OCI-LY7 (cell line): ENCODE measurements around the gene REC8. TPM values are rescaled to one million over a fixed set of nuclear protein-coding genes. Genes with fewer than 3 reads are reported as not detected.

Source experiments
- BruUV-seq: library from RNA; stranded (reverse); fragments of 400-500 nt; replicated peaks from 2 replicates; lab custom pipeline; 2021; lab: Mats Ljungman, UMichigan
- CTCF ChIA-PET: fragments of 300-600 bp; sonication (Branson Sonifier 250); formaldehyde crosslinking; loops from one replicate; lab custom pipeline; 2022; ENCODE audit warnings: antibody characterized with exemption; ENCODE audit not compliant: unreplicated experiment; lab: Charles Lee
- POLR2A ChIA-PET: fragments of 300-600 bp; sonication (Branson Sonifier 250); formaldehyde crosslinking; loops from one replicate; lab custom pipeline; 2022; ENCODE audit warnings: antibody characterized with exemption; lab: Charles Lee
- DNase-seq: peaks from one replicate; pipeline ENCODE4 v3.0.0-alpha.2; 2015; ENCODE audit warnings: low spot score
- H2AFZ ChIP-seq: fragments of 200-600 bp; sonication (generic), shearing (Covaris generic); 2 replicates; pipeline ENCODE4 v1.6.1; 2014; ENCODE audit warnings: mild to moderate bottlenecking, antibody characterized with exemption, low read length, moderate library complexity
- H3K27ac ChIP-seq: fragments of 200-600 bp; sonication (generic); 2 replicates; pipeline ENCODE4 v1.5.1; 2014; ENCODE audit warnings: mixed run types, low read depth, mild to moderate bottlenecking, moderate library complexity, low read length, inconsistent platforms; ENCODE audit not compliant: poor library complexity, severe bottlenecking
- H3K36me3 ChIP-seq: fragments of 200-600 bp; sonication (generic); 2 replicates; pipeline ENCODE4 v1.6.1; 2014; ENCODE audit warnings: mild to moderate bottlenecking, antibody characterized with exemption, low read length, moderate library complexity, mixed read lengths; ENCODE audit not compliant: insufficient read depth
- H3K4me1 ChIP-seq: fragments of 200-600 bp; sonication (generic); 2 replicates; pipeline ENCODE4 v1.5.1; 2014; ENCODE audit warnings: mild to moderate bottlenecking, low read length; ENCODE audit not compliant: insufficient read depth, poor library complexity, severe bottlenecking
- H3K4me2 ChIP-seq: fragments of 200-600 bp; sonication (generic); 2 replicates; pipeline ENCODE4 v1.6.1; 2014; ENCODE audit warnings: mild to moderate bottlenecking, low read length
- H3K4me3 ChIP-seq: fragments of 200-600 bp; sonication (generic); 2 replicates; pipeline ENCODE4 v1.5.1; 2014; ENCODE audit warnings: mild to moderate bottlenecking, low read depth, low read length; ENCODE audit not compliant: poor library complexity, severe bottlenecking
- H3K79me2 ChIP-seq: fragments of 200-600 bp; sonication (generic); 2 replicates; pipeline ENCODE4 v1.6.1; 2016; ENCODE audit warnings: low read depth, mild to moderate bottlenecking, low read length, moderate library complexity, mixed read lengths; ENCODE audit not compliant: insufficient read depth
- H3K9me2 ChIP-seq: fragments of 200-600 bp; sonication (generic); 2 replicates; pipeline ENCODE4 v1.6.1; 2016; ENCODE audit warnings: mild to moderate bottlenecking, low read length, mixed read lengths; ENCODE audit not compliant: insufficient read depth
- H3K9me3 ChIP-seq: fragments of 200-600 bp; sonication (generic); 2 replicates; pipeline ENCODE4 v1.6.1; 2014; ENCODE audit warnings: mild to moderate bottlenecking, mixed run types, low read length, mixed read lengths
- H4K20me1 ChIP-seq: fragments of 200-600 bp; sonication (generic); 2 replicates; pipeline ENCODE4 v1.6.1; 2014; ENCODE audit warnings: mild to moderate bottlenecking, antibody characterized with exemption, low read length, moderate library complexity, mixed read lengths; ENCODE audit not compliant: insufficient read depth
- EZH2phosphoT487 ChIP-seq: fragments of 200-600 bp; sonication (generic); IDR thresholded peaks from 2 replicates; pipeline ENCODE4 v1.6.1; 2018; ENCODE audit warnings: low read depth, borderline replicate concordance, mild to moderate bottlenecking, mixed run types, antibody characterized with exemption, low read length, moderate library complexity, mixed read lengths
- intact Hi-C: fragments of 100-400 bp; cut with micrococcal nuclease; formaldehyde crosslinking; loops from one replicate; pipeline ENCODE4 v1.10.0; 2022; ENCODE audit not compliant: unreplicated experiment
- total RNA-seq, 2 experiments: library from RNA; depleted of rRNA in 1 of 2; stranded (reverse); fragments of >200 nt in 1 of 2; shearing (Covaris generic) in 1 of 2; gene quantifications; 2 replicates each; pipeline ENCODE4 v1.2.3, GENCODE V29; 2014 to 2022
- TF ChIP-seq, protein P1 (sequence below): fragments of 200-600 bp; sonication (generic); conservative IDR thresholded peaks from 2 replicates; pipeline ENCODE4 v1.5.1; 2014; ENCODE audit warnings: mild to moderate bottlenecking, antibody characterized with exemption, low read length, moderate library complexity, mixed read lengths

The REC8 gene
- total RNA-seq, 2 experiments from 2014 or later, result 9.8 to 14.2 TPM

GRCh38 chr14:24172261-24172860 lies 481 bp downstream of the REC8 start:
- Histone ChIP-seq H3K79me2 (no peaks in the 10 kb centered on the region), H3K9me2 (no peaks in the 10 kb centered on the region), H3K4me1 (no peaks in the 10 kb centered on the region), H3K4me2 (no peak overlapping the region), H3K27ac (no peak overlapping the region), H2AFZ (no peak overlapping the region), H3K36me3 (no peaks in the 10 kb centered on the region), H3K4me3 (no peak overlapping the region), H4K20me1 (no peaks in the 10 kb centered on the region), H3K9me3 (no peaks in the 10 kb centered on the region)
- intact Hi-C loops, result no loop called here
- CTCF ChIA-PET, result interaction anchor here (1.3 kb wide), 1 partner anchor 11 kb away, joined by 3 read pairs; the partner anchor contains the start of gene IRF9
- DNase-seq, result no peak
- TF ChIP-seq EZH2phosphoT487, result no peak
- TF ChIP-seq, protein P1, sequence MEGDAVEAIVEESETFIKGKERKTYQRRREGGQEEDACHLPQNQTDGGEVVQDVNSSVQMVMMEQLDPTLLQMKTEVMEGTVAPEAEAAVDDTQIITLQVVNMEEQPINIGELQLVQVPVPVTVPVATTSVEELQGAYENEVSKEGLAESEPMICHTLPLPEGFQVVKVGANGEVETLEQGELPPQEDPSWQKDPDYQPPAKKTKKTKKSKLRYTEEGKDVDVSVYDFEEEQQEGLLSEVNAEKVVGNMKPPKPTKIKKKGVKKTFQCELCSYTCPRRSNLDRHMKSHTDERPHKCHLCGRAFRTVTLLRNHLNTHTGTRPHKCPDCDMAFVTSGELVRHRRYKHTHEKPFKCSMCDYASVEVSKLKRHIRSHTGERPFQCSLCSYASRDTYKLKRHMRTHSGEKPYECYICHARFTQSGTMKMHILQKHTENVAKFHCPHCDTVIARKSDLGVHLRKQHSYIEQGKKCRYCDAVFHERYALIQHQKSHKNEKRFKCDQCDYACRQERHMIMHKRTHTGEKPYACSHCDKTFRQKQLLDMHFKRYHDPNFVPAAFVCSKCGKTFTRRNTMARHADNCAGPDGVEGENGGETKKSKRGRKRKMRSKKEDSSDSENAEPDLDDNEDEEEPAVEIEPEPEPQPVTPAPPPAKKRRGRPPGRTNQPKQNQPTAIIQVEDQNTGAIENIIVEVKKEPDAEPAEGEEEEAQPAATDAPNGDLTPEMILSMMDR, result no peak
- no TSS peak for BruUV-seq
- POLR2A ChIA-PET, result no interaction called here

- no peaks in the 10 kb centered on the region for H3K9me2 ChIP-seq
- H3K9me3 ChIP-seq, result no peaks in the 10 kb centered on the region
- no peak overlapping the region for H3K4me3 ChIP-seq
- intact Hi-C loops, result no loop called here
- H3K27ac ChIP-seq, result no peak overlapping the region
- POLR2A ChIA-PET, result interaction anchor here (0.9 kb wide), 1 partner anchor 101 kb away, joined by 3 read pairs; no protein-coding TSS in a partner anchor
- H3K4me1 ChIP-seq, result no peaks in the 10 kb centered on the region
- TF ChIP-seq EZH2phosphoT487, result no peak
- TF ChIP-seq, protein P1, result no peak
- DNase-seq, result no peak
- BruUV-seq, result no TSS peak
- no peak overlapping the region for H3K4me2 ChIP-seq
- no peaks in the 10 kb centered on the region for H3K36me3 ChIP-seq
- H3K79me2 ChIP-seq, result no peaks in the 10 kb centered on the region
- no peaks in the 10 kb centered on the region for H4K20me1 ChIP-seq
- no peak overlapping the region for H2AFZ ChIP-seq
- CTCF ChIA-PET, result interaction anchor here (1.3 kb wide), 1 partner anchor 12 kb away, joined by 3 read pairs; the partner anchor contains the start of gene IRF9
These were observed 996 bp downstream of the REC8 start for GRCh38 chr14:24172871-24173281.

DNA sequence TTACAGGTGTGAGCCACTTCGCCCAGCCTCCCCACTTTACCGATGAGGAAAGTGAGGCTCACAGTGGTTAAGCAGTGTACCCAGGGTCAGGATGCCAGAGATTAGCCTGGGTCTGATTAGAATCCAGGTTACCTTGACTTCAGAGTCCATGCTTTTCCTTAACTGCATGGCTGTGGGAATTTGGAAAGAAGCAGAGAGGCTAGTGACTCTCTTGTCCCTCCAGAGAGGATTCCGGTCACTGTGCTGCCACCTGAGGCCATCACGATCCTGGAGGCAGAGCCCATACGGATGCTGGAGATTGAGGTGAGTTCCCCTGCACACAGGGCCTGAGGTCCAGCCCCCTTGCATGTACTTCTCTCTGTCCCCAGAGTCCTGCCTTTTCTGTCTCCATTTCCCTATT lies 4.7 kb downstream of the REC8 start:
- Histone ChIP-seq H3K9me3 (no peaks in the 10 kb centered on the region), H3K4me2 (no peak overlapping the region), H3K4me1 (no peaks in the 10 kb centered on the region), H3K36me3 (peaks cover 35% of the 10 kb centered on the region), H3K9me2 (no peaks in the 10 kb centered on the region), H3K79me2 (no peaks in the 10 kb centered on the region), H2AFZ (no peak overlapping the region), H4K20me1 (no peaks in the 10 kb centered on the region), H3K4me3 (no peak overlapping the region), H3K27ac (no peak overlapping the region)
- intact Hi-C loops, result no loop called here
- no peak for DNase-seq
- CTCF ChIA-PET, result no interaction called here
- POLR2A ChIA-PET, result no interaction called here
- no peak for TF ChIP-seq EZH2phosphoT487
- TF ChIP-seq, protein P1, result no peak
- no TSS peak for BruUV-seq
